ENCODE results near the gene MFSD2A.
"Not testable (repeated sequence)": the region's sequence is repeated elsewhere in the genome, so short reads cannot be mapped to it uniquely, and the experiment has no call there.

The MFSD2A gene

DNA sequence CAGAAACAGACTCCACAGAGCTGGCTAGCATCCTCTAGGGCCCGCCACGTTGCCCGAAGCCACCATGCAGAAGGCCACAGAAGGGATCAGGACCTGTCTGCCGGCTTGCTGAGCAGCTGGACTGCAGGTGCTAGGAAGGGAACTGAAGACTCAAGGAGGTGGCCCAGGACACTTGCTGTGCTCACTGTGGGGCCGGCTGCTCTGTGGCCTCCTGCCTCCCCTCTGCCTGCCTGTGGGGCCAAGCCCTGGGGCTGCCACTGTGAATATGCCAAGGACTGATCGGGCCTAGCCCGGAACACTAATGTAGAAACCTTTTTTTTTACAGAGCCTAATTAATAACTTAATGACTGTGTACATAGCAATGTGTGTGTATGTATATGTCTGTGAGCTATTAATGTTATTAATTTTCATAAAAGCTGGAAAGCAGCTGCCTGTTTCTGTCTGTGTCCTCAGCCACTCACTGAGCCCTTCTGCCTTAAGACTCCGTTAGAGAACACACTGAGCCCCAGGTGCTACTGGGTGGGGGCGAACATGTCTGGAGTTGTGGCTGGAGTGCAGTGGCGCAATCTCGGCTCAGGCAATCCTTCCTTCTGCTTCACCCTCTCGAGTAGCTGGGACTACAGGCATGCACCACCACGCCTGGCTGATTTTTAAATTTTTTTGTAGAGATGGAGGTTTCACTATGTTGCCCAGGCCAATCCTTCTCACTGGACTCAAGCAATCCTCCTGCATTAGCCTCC lies 14.8 kb downstream of the MFSD2A start:
- Histone ChIP-seq H3K9me3 (ENCODE audit: insufficient read depth, low read depth, low read length) (no peaks in the 10 kb centered on the region), H3K36me3 (ENCODE audit: insufficient read depth, low read length) (peaks cover 43% of the 10 kb centered on the region), H3K4me1 (ENCODE audit: insufficient read depth, low read length) (no peaks in the 10 kb centered on the region), H3K27ac (ENCODE audit: low read depth, low read length) (no peak overlapping the region), H3K9ac (ENCODE audit: low read depth, low read length) (no peak overlapping the region), H3K27me3 (ENCODE audit: insufficient read depth, low read length) (no peaks in the 10 kb centered on the region), H3K4me3 (ENCODE audit: low read length) (no peak overlapping the region)
- 92% methylated on average over 12 of the region's 13 CpGs for WGBS

- H3K4me1 ChIP-seq (ENCODE audit: insufficient read depth, low read length): no peaks in the 10 kb centered on the region
- no peak overlapping the region for H3K27ac ChIP-seq (ENCODE audit: low read depth, low read length)
- H3K9me3 ChIP-seq (ENCODE audit: insufficient read depth, low read depth, low read length): no peaks in the 10 kb centered on the region
- no peak overlapping the region for H3K4me3 ChIP-seq (ENCODE audit: low read length)
- peaks cover 43% of the 10 kb centered on the region for H3K36me3 ChIP-seq (ENCODE audit: insufficient read depth, low read length)
- WGBS: 94% methylated on average over 4 of the region's 4 CpGs
- H3K9ac ChIP-seq (ENCODE audit: low read depth, low read length): no peak overlapping the region
- H3K27me3 ChIP-seq (ENCODE audit: insufficient read depth, low read length): no peaks in the 10 kb centered on the region
These were observed 15.3 kb downstream of the MFSD2A start for GRCh38 chr1:39970274-39970673.

DNA sequence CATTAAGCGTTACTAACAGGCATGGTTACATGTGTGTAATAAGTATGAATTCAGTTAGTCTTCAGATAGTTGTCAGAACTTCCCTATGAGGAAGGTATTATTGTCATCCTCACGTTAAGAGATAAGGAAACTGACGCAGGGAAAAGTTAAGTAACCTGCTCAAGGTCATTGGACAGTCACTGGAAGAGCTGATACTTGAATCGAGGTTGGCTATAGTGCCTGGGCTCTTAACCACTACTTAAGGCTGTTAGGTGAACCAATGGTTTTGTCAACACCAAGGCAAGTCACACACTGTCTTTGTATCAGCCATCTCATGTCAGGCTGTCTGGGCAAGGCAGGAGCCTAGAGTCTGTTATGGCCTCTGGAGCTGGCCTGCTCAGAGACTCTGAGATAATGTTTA lies 16.2 kb downstream of the MFSD2A start:
- H3K9me3 ChIP-seq (ENCODE audit: insufficient read depth, low read depth, low read length): no peaks in the 10 kb centered on the region
- H3K4me1 ChIP-seq (ENCODE audit: insufficient read depth, low read length): 0 out of 2 replicates have a peak, but pooled peaks cover under 1% of the 10 kb centered on the region
- 90% methylated on average over 4 of the region's 4 CpGs for WGBS
- no peak overlapping the region for H3K4me3 ChIP-seq (ENCODE audit: low read length)
- H3K9ac ChIP-seq (ENCODE audit: low read depth, low read length): no peak overlapping the region
- peaks cover 36% of the 10 kb centered on the region for H3K36me3 ChIP-seq (ENCODE audit: insufficient read depth, low read length)
- H3K27me3 ChIP-seq (ENCODE audit: insufficient read depth, low read length): no peaks in the 10 kb centered on the region
- no peak overlapping the region for H3K27ac ChIP-seq (ENCODE audit: low read depth, low read length)

GRCh38 chr1:39973503-39974135 lies 18.7 kb downstream of the MFSD2A start:
- peaks cover 16% of the 10 kb centered on the region for H3K36me3 ChIP-seq (ENCODE audit: insufficient read depth, low read length)
- no peak overlapping the region for H3K9ac ChIP-seq (ENCODE audit: low read depth, low read length)
- 0 out of 2 replicates have a peak, but pooled peaks cover 4% of the 10 kb centered on the region for H3K9me3 ChIP-seq (ENCODE audit: insufficient read depth, low read depth, low read length)
- no peak overlapping the region for H3K27ac ChIP-seq (ENCODE audit: low read depth, low read length)
- 42% methylated on average over 8 of the region's 9 CpGs for WGBS
- peaks cover 11% of the 10 kb centered on the region for H3K4me1 ChIP-seq (ENCODE audit: insufficient read depth, low read length)
- no peak overlapping the region for H3K4me3 ChIP-seq (ENCODE audit: low read length)
- no peaks in the 10 kb centered on the region for H3K27me3 ChIP-seq (ENCODE audit: insufficient read depth, low read length)

DNA sequence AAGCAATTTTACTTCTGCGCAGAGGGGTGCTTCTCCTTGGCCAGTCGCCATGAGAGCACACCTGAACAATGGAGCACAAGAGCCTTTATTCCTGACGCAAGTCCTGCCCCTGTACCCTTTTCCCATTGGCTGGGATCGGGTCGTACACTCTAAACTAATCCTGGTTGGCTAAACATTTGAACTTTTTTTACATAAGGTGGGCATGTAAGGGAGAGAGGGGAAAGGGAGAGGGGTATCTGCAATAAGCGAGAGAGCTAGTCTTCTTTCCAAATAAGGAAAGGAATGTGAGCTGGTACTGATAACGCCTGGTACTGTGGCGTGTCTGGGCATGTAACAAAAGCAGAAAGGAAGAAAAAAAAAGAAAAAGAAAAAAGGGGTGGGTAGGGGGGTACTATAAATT lies 21.8 kb downstream of the MFSD2A start:
- Histone ChIP-seq H3K4me1 (ENCODE audit: insufficient read depth, low read length) (peaks cover 21% of the 10 kb centered on the region), H3K27ac (ENCODE audit: low read depth, low read length) (peak overlapping the region; percentile 75), H3K9ac (ENCODE audit: low read depth, low read length) (peak overlapping the region; percentile 44; the same call in 1 of the 2 replicates), H3K27me3 (ENCODE audit: insufficient read depth, low read length) (no peaks in the 10 kb centered on the region), H3K9me3 (ENCODE audit: insufficient read depth, low read depth, low read length) (0 out of 2 replicates have a peak, but pooled peaks cover 4% of the 10 kb centered on the region), H3K4me3 (ENCODE audit: low read length) (no peak overlapping the region), H3K36me3 (ENCODE audit: insufficient read depth, low read length) (no peaks in the 10 kb centered on the region)
- WGBS: 79% methylated on average over 8 of the region's 8 CpGs

GRCh38 chr1:39977202-39977601 lies 22.3 kb downstream of the MFSD2A start:
- no peak overlapping the region for H3K4me3 ChIP-seq (ENCODE audit: low read length)
- no peaks in the 10 kb centered on the region for H3K27me3 ChIP-seq (ENCODE audit: insufficient read depth, low read length)
- no peaks in the 10 kb centered on the region for H3K36me3 ChIP-seq (ENCODE audit: insufficient read depth, low read length)
- no CpG with 5 or more reads among the region's 1 CpG for WGBS
- H3K9ac ChIP-seq (ENCODE audit: low read depth, low read length): peak overlapping the region; percentile 44; the same call in 1 of the 2 replicates
- 0 out of 2 replicates have a peak, but pooled peaks cover 4% of the 10 kb centered on the region for H3K9me3 ChIP-seq (ENCODE audit: insufficient read depth, low read depth, low read length)
- peak overlapping the region; percentile 75 for H3K27ac ChIP-seq (ENCODE audit: low read depth, low read length)
- peaks cover 25% of the 10 kb centered on the region for H3K4me1 ChIP-seq (ENCODE audit: insufficient read depth, low read length)

- Histone ChIP-seq H3K36me3 (ENCODE audit: insufficient read depth, low read length) (no peaks in the 10 kb centered on the region), H3K9me3 (ENCODE audit: insufficient read depth, low read depth, low read length) (0 out of 2 replicates have a peak, but pooled peaks cover 4% of the 10 kb centered on the region), H3K4me1 (ENCODE audit: insufficient read depth, low read length) (peaks cover 26% of the 10 kb centered on the region), H3K4me3 (ENCODE audit: low read length) (no peak overlapping the region), H3K27ac (ENCODE audit: low read depth, low read length) (peak overlapping the region; percentile 67; the same call in 1 of the 2 replicates), H3K27me3 (ENCODE audit: insufficient read depth, low read length) (no peaks in the 10 kb centered on the region), H3K9ac (ENCODE audit: low read depth, low read length) (no peak overlapping the region)
- 32% methylated on average over 4 of the region's 4 CpGs for WGBS
These were observed 24.7 kb downstream of the MFSD2A start for GRCh38 chr1:39979654-39980053.

DNA sequence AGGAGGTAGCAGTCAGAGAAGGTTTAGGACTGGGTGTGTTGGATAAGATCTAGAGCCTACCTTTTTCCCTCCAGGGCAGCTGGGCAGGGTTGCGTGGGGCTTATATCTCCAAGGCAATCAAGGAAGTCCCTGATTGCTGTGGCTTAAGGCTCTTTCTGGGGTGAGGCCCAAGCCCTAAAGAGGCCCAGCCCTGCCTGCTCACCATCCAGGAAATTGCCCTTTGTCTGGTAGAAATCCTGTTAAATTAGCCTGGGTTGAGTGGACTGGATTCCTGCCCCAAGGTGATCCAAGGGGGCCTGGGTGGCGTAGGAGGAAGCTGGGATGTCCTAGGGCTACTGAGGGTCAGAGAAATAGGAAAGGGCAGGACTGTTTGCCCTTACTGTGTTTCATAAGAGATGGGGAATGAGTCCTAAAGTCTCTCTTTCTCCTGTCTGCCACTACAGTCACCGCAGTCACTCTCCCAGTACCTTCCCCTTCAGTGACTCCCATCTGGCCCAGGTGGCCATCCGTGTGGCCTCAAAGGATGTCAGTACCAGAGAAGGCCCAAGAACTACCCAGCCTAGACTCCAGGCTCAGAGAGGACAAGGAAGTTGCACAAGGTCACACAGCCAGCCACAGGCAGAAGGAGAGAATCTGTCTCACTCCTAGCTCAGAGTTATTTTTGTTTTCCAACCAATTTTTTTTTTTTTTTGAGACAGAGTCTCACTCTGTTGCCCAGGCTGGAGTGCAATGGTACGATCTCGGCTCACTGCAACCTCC lies 25.8 kb downstream of the MFSD2A start:
- H3K27ac ChIP-seq (ENCODE audit: low read depth, low read length): peak overlapping the region; percentile 29; the same call in 1 of the 2 replicates
- H3K4me1 ChIP-seq (ENCODE audit: insufficient read depth, low read length): peaks cover 29% of the 10 kb centered on the region
- H3K4me3 ChIP-seq (ENCODE audit: low read length): no peak overlapping the region
- no peaks in the 10 kb centered on the region for H3K27me3 ChIP-seq (ENCODE audit: insufficient read depth, low read length)
- 88% methylated on average over 6 of the region's 6 CpGs for WGBS
- H3K9ac ChIP-seq (ENCODE audit: low read depth, low read length): no peak overlapping the region; the same call in 1 of the 2 replicates
- 0 out of 2 replicates have a peak, but pooled peaks cover 4% of the 10 kb centered on the region for H3K9me3 ChIP-seq (ENCODE audit: insufficient read depth, low read depth, low read length)
- no peaks in the 10 kb centered on the region for H3K36me3 ChIP-seq (ENCODE audit: insufficient read depth, low read length)

DNA sequence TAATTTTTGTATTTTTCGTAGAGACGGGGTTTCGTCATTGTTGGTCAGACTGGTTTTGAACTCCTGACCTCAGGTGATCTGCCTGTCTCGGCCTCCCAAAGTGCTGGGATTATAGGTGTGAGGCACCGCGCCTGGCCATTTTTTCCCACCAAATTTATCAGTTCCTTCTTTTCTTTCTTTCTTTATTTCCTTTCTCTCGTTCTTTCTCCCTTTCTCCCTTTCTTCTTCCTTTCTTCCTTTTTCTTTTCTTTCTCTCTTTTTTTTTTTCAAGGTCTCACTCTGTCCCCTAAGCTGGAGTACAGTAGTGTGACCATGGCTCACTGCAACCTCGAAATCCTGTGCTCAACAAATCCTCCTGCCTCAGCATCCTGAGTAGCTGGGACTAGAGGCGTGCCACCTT lies 26.4 kb downstream of the MFSD2A start:
- no peak overlapping the region for H3K9ac ChIP-seq (ENCODE audit: low read depth, low read length)
- 0 out of 2 replicates have a peak, but pooled peaks cover 1% of the 10 kb centered on the region for H3K9me3 ChIP-seq (ENCODE audit: insufficient read depth, low read depth, low read length)
- H3K4me1 ChIP-seq (ENCODE audit: insufficient read depth, low read length): peaks cover 29% of the 10 kb centered on the region
- WGBS: 95% methylated on average over 9 of the region's 9 CpGs
- H3K36me3 ChIP-seq (ENCODE audit: insufficient read depth, low read length): no peaks in the 10 kb centered on the region
- no peaks in the 10 kb centered on the region for H3K27me3 ChIP-seq (ENCODE audit: insufficient read depth, low read length)
- no peak overlapping the region for H3K4me3 ChIP-seq (ENCODE audit: low read length)
- no peak overlapping the region for H3K27ac ChIP-seq (ENCODE audit: low read depth, low read length)

GRCh38 chr1:39981945-39982344 lies 27.0 kb downstream of the MFSD2A start:
- Histone ChIP-seq H3K9ac (ENCODE audit: low read depth, low read length) (no peak overlapping the region), H3K27ac (ENCODE audit: low read depth, low read length) (no peak overlapping the region), H3K9me3 (ENCODE audit: insufficient read depth, low read depth, low read length) (no peaks in the 10 kb centered on the region), H3K4me1 (ENCODE audit: insufficient read depth, low read length) (peaks cover 26% of the 10 kb centered on the region), H3K36me3 (ENCODE audit: insufficient read depth, low read length) (no peaks in the 10 kb centered on the region), H3K27me3 (ENCODE audit: insufficient read depth, low read length) (no peaks in the 10 kb centered on the region), H3K4me3 (ENCODE audit: low read length) (no peak overlapping the region)
- WGBS: 80% methylated on average over 2 of the region's 2 CpGs

GRCh38 chr1:39984480-39984879 lies 29.5 kb downstream of the MFSD2A start:
- not testable (repeated sequence) for H3K4me3 ChIP-seq (ENCODE audit: low read length); H3K9me3 ChIP-seq (ENCODE audit: insufficient read depth, low read depth, low read length); H3K9ac ChIP-seq (ENCODE audit: low read depth, low read length); H3K36me3 ChIP-seq (ENCODE audit: insufficient read depth, low read length); H3K27me3 ChIP-seq (ENCODE audit: insufficient read depth, low read length); H3K27ac ChIP-seq (ENCODE audit: low read depth, low read length)
- WGBS: 94% methylated on average over 2 of the region's 2 CpGs
- H3K4me1 ChIP-seq (ENCODE audit: insufficient read depth, low read length): peaks cover 20% of the 10 kb centered on the region
